ENCODE results near the gene GUK1. TPM values are rescaled to one million over a fixed set of nuclear protein-coding genes. Genes with fewer than 3 reads are reported as not detected.
"Not testable (repeated sequence)": the region's sequence is repeated elsewhere in the genome, so short reads cannot be mapped to it uniquely, and the experiment has no call there.

The GUK1 gene
- total RNA-seq, 4 donors from 2014 or later: 359 to 470 (median 422) TPM

- no peak overlapping the region for H3K4me3 ChIP-seq (ENCODE audit: low read depth, poor library complexity, severe bottlenecking)
- DNase-seq (ENCODE audit: low spot score in 2 of 2): peak in 1 of 2 donors; percentile 67
- intact Hi-C loops (cut with DNase I; ENCODE audit: low total_unique reads): no loop called here
- no peak for TF ChIP-seq CTCF (IDR thresholded peaks at IDR 0.05)
- TF ChIP-seq POLR2A (IDR thresholded peaks at IDR 0.05): no peak
- 89 to 91% methylated on average over 7 of the region's 7 CpGs for WGBS, 2 donors
Measured at GRCh38 chr1:228110556-228110955, 29.5 kb upstream of the GUK1 start.

- H3K4me3 ChIP-seq (ENCODE audit: low read depth, poor library complexity, severe bottlenecking); intact Hi-C loops (cut with DNase I; ENCODE audit: low total_unique reads): not testable (repeated sequence)
- DNase-seq (ENCODE audit: low spot score in 2 of 2): peak in 1 of 2 donors; percentile 71
- 91 to 95% methylated on average over 6 of the region's 6 CpGs for WGBS, 2 donors
Measured at GRCh38 chr1:228111315-228111714, 28.8 kb upstream of the GUK1 start.

GRCh38 chr1:228112167-228112566, 27.9 kb upstream of the GUK1 start:
- intact Hi-C loops (cut with DNase I; ENCODE audit: low total_unique reads): no loop called here
- peak in 1 of 2 donors; percentile 25 for DNase-seq (ENCODE audit: low spot score in 2 of 2)
- 90 to 93% methylated on average over 7 of the region's 7 CpGs for WGBS, 2 donors
- H3K4me3 ChIP-seq (ENCODE audit: low read depth, poor library complexity, severe bottlenecking): no peak overlapping the region
- TF ChIP-seq POLR2A (IDR thresholded peaks at IDR 0.05) (no peak), CTCF (IDR thresholded peaks at IDR 0.05) (no peak)

- WGBS, 2 donors: 94 to 100% methylated on average over 1 of the region's 1 CpG
- H3K4me3 ChIP-seq (ENCODE audit: low read depth, poor library complexity, severe bottlenecking): no peak overlapping the region
- intact Hi-C loops (cut with DNase I; ENCODE audit: low total_unique reads): no loop called here
- DNase-seq (ENCODE audit: low spot score in 2 of 2): no peak
- TF ChIP-seq POLR2A (IDR thresholded peaks at IDR 0.05) (no peak), CTCF (IDR thresholded peaks at IDR 0.05) (no peak)
Measured at GRCh38 chr1:228112617-228113016, 27.5 kb upstream of the GUK1 start.

GRCh38 chr1:228114827-228115226, 25.3 kb upstream of the GUK1 start:
- TF ChIP-seq CTCF (IDR thresholded peaks at IDR 0.05): no peak
- TF ChIP-seq POLR2A (IDR thresholded peaks at IDR 0.05): no peak
- intact Hi-C loops (cut with DNase I; ENCODE audit: low total_unique reads): no loop called here
- 76 to 78% methylated on average over 3 of the region's 3 CpGs for WGBS, 2 donors
- DNase-seq (ENCODE audit: low spot score in 2 of 2): no peak
- no peak overlapping the region for H3K4me3 ChIP-seq (ENCODE audit: low read depth, poor library complexity, severe bottlenecking)

GRCh38 chr1:228117335-228117734, 22.7 kb upstream of the GUK1 start:
- WGBS, 2 donors: 97% methylated on average over 4 of the region's 4 CpGs
- no peak for DNase-seq (ENCODE audit: low spot score in 2 of 2)

More at GRCh38 chr1:228117335-228117734, 22.7 kb upstream of the GUK1 start:
- no peak overlapping the region for H3K4me3 ChIP-seq (ENCODE audit: low read depth, poor library complexity, severe bottlenecking)
- intact Hi-C loops (cut with DNase I; ENCODE audit: low total_unique reads): no loop called here
- TF ChIP-seq CTCF (IDR thresholded peaks at IDR 0.05): no peak
- no peak for TF ChIP-seq POLR2A (IDR thresholded peaks at IDR 0.05)

Measured in lower leg skin (tissue), 4 donors.